Stimulated activated effector memory CD8-positive, alpha-beta T cell treated with anti-CD3 and anti-CD28 coated beads, Interleukin-12 subunit alpha, Interleukin-12 subunit beta, amount 100 ng/mL, for 72 hours (primary cell): ENCODE data around the gene KLF13.

Experiments
- ATAC-seq: fragments of 150-1000 bp; cut with Tn5 transposase; 2 replicates; pipeline ENCODE4 v1.10.0; 2021
- DNase-seq, 2 donors: peaks; one replicate each; pipeline ENCODE4 v3.0.0; 2021 to 2022; ENCODE audit warnings: low spot score in 2 of 2
- H3K27ac Mint-ChIP-seq: one replicate; pipeline ENCODE4 v1.8.0; 2022; ENCODE audit warnings: mild to moderate bottlenecking, mixed read lengths
- H3K36me3 Mint-ChIP-seq: one replicate; pipeline ENCODE4 v1.8.0; 2022; ENCODE audit warnings: mild to moderate bottlenecking, mixed read lengths
- H3K4me1 Mint-ChIP-seq: one replicate; pipeline ENCODE4 v1.8.0; 2022; ENCODE audit warnings: mixed read lengths
- H3K4me3 Mint-ChIP-seq: one replicate; pipeline ENCODE4 v1.8.0; 2022; ENCODE audit warnings: mild to moderate bottlenecking, mixed read lengths
- H3K9me3 Mint-ChIP-seq: one replicate; pipeline ENCODE4 v1.8.0; 2022; ENCODE audit warnings: mixed read lengths

Gene KLF13

GRCh38 chr15:31296219-31296645, 30.4 kb upstream of the KLF13 start:
- H3K4me1 Mint-ChIP-seq = peaks cover 6% of the 10 kb centered on the region
- peaks cover 4% of the 10 kb centered on the region for H3K36me3 Mint-ChIP-seq
- no peak overlapping the region for H3K4me3 Mint-ChIP-seq
- no peak overlapping the region for H3K27ac Mint-ChIP-seq
- no peaks in the 10 kb centered on the region for H3K9me3 Mint-ChIP-seq
- no peak for DNase-seq
- no peak for ATAC-seq

- H3K4me1 Mint-ChIP-seq = peaks cover 6% of the 10 kb centered on the region
- no peak overlapping the region for H3K4me3 Mint-ChIP-seq
- no peaks in the 10 kb centered on the region for H3K9me3 Mint-ChIP-seq
- no peak overlapping the region for H3K27ac Mint-ChIP-seq
- H3K36me3 Mint-ChIP-seq = no peaks in the 10 kb centered on the region
- no peak for ATAC-seq
- DNase-seq = no peak
These were observed 29.7 kb upstream of the KLF13 start for GRCh38 chr15:31296646-31297574.

- Mint-ChIP-seq H3K27ac (no peak overlapping the region), H3K4me3 (no peak overlapping the region), H3K9me3 (no peaks in the 10 kb centered on the region), H3K36me3 (no peaks in the 10 kb centered on the region), H3K4me1 (peaks cover 15% of the 10 kb centered on the region)
- no peak for DNase-seq
- no peak for ATAC-seq
These were observed 28.8 kb upstream of the KLF13 start for GRCh38 chr15:31297575-31298456.

- no peak for ATAC-seq
- H3K27ac Mint-ChIP-seq = no peak overlapping the region
These were observed 27.9 kb upstream of the KLF13 start for GRCh38 chr15:31298707-31299172.

GRCh38 chr15:31300208-31300661, 26.4 kb upstream of the KLF13 start:
- Mint-ChIP-seq H3K4me3 (no peak overlapping the region), H3K27ac (no peak overlapping the region), H3K9me3 (no peaks in the 10 kb centered on the region), H3K36me3 (no peaks in the 10 kb centered on the region), H3K4me1 (peaks cover 23% of the 10 kb centered on the region)
- ATAC-seq = no peak
- peak in 1 of 2 donors; percentile 26 for DNase-seq

More at GRCh38 chr15:31298707-31299172, 27.9 kb upstream of the KLF13 start:
- Mint-ChIP-seq H3K36me3 (no peaks in the 10 kb centered on the region), H3K4me3 (no peak overlapping the region), H3K9me3 (no peaks in the 10 kb centered on the region), H3K4me1 (peaks cover 18% of the 10 kb centered on the region)
- peak in 1 of 2 donors; percentile 29 for DNase-seq

- no peak overlapping the region for H3K4me3 Mint-ChIP-seq
- H3K9me3 Mint-ChIP-seq = no peaks in the 10 kb centered on the region
- no peaks in the 10 kb centered on the region for H3K36me3 Mint-ChIP-seq
- DNase-seq = peak in 1 of 2 donors; percentile 35
- no peak overlapping the region for H3K27ac Mint-ChIP-seq
- peaks cover 23% of the 10 kb centered on the region for H3K4me1 Mint-ChIP-seq
- ATAC-seq = no peak
These were observed 25.5 kb upstream of the KLF13 start for GRCh38 chr15:31300981-31301672.

GRCh38 chr15:31301673-31301990, 25.0 kb upstream of the KLF13 start:
- H3K9me3 Mint-ChIP-seq = no peaks in the 10 kb centered on the region
- H3K4me3 Mint-ChIP-seq = no peak overlapping the region
- H3K4me1 Mint-ChIP-seq = peaks cover 20% of the 10 kb centered on the region
- no peaks in the 10 kb centered on the region for H3K36me3 Mint-ChIP-seq
- H3K27ac Mint-ChIP-seq = no peak overlapping the region
- ATAC-seq = no peak
- DNase-seq = no peak

- Mint-ChIP-seq H3K4me3 (no peak overlapping the region), H3K4me1 (peaks cover 20% of the 10 kb centered on the region), H3K27ac (peak overlapping the region; percentile 71), H3K36me3 (no peaks in the 10 kb centered on the region), H3K9me3 (no peaks in the 10 kb centered on the region)
- ATAC-seq = no peak
- peak in 1 of 2 donors; percentile 36 for DNase-seq
These were observed 24.5 kb upstream of the KLF13 start for GRCh38 chr15:31302029-31302657.

GRCh38 chr15:31302778-31303725, 23.6 kb upstream of the KLF13 start:
- Mint-ChIP-seq H3K4me1 (peaks cover 29% of the 10 kb centered on the region), H3K4me3 (no peak overlapping the region), H3K27ac (peak overlapping the region; percentile 71), H3K9me3 (no peaks in the 10 kb centered on the region), H3K36me3 (no peaks in the 10 kb centered on the region)
- peak; percentile 54 for ATAC-seq
- peak in 1 of 2 donors; percentile 47 for DNase-seq

- ATAC-seq = no peak
- no peak for DNase-seq
- H3K4me3 Mint-ChIP-seq = no peak overlapping the region
- peaks cover 31% of the 10 kb centered on the region for H3K4me1 Mint-ChIP-seq
- no peaks in the 10 kb centered on the region for H3K36me3 Mint-ChIP-seq
- H3K9me3 Mint-ChIP-seq = no peaks in the 10 kb centered on the region
- H3K27ac Mint-ChIP-seq = peak overlapping the region; percentile 71
These were observed 22.6 kb upstream of the KLF13 start for GRCh38 chr15:31303726-31304648.

GRCh38 chr15:31304751-31305365, 21.8 kb upstream of the KLF13 start:
- H3K4me1 Mint-ChIP-seq = peaks cover 31% of the 10 kb centered on the region
- H3K9me3 Mint-ChIP-seq = no peaks in the 10 kb centered on the region
- DNase-seq (peak in 1 of 2 donors; percentile 45), ATAC-seq (no peak)
- no peaks in the 10 kb centered on the region for H3K36me3 Mint-ChIP-seq
- no peak overlapping the region for H3K4me3 Mint-ChIP-seq
- peak overlapping the region; percentile 52 for H3K27ac Mint-ChIP-seq

- ATAC-seq = no peak
- no peak overlapping the region for H3K4me3 Mint-ChIP-seq
- DNase-seq = no peak
- peak overlapping the region; percentile 52 for H3K27ac Mint-ChIP-seq
- H3K36me3 Mint-ChIP-seq = no peaks in the 10 kb centered on the region
- peaks cover 31% of the 10 kb centered on the region for H3K4me1 Mint-ChIP-seq
- no peaks in the 10 kb centered on the region for H3K9me3 Mint-ChIP-seq
These were observed 21.3 kb upstream of the KLF13 start for GRCh38 chr15:31305375-31305774.
